CD4-positive, alpha-beta T cell (primary cell): Measurements from ENCODE around the gene WNT5B. TPM values are rescaled to one million over a fixed set of nuclear protein-coding genes. Genes with fewer than 3 reads are reported as not detected.

Source experiments
- ATAC-seq: fragments of 200-7000 bp; cut with Tn5 transposase; one replicate; pipeline ENCODE4 v1.10.0; 2022; ENCODE audit warnings: mild to moderate bottlenecking; ENCODE audit not compliant: poor library complexity
- CTCF ChIA-PET: fragments of 350-600 bp; sonication (Branson Sonifier 250); formaldehyde crosslinking; loops from one replicate; lab custom pipeline; 2021; ENCODE audit warnings: antibody characterized with exemption, inconsistent platforms; lab: Charles Lee
- POLR2A ChIA-PET: fragments of 350-600 bp; sonication (Branson Sonifier 250); formaldehyde crosslinking; loops from one replicate; lab custom pipeline; 2021; ENCODE audit warnings: antibody characterized with exemption, inconsistent platforms; lab: Charles Lee
- DNase-seq, 14 experiments: peaks; one replicate each; pipeline ENCODE4 v3.0.0-alpha.2; 2013 to 2020; ENCODE audit warnings: mixed read lengths in 2 of 14
- H3K27ac ChIP-seq, 2 donors: one replicate each; pipeline versions ENCODE4 v1.5.1 to v1.7.0; 2013; ENCODE audit warnings: low read length in 2 of 2, low read depth in 1 of 2, mild to moderate bottlenecking in 1 of 2
- H3K27me3 ChIP-seq, 2 experiments: 1 replicate in 1 of 2; 2 replicates in 1 of 2; pipeline versions ENCODE4 v1.6.1 to v1.7.0; 2013; ENCODE audit warnings: low read length in 2 of 2, control low read depth in 1 of 2, mild to moderate bottlenecking in 1 of 2, moderate library complexity in 1 of 2; ENCODE audit not compliant: insufficient read depth in 2 of 2, control insufficient read depth in 1 of 2
- H3K36me3 ChIP-seq: one replicate; pipeline ENCODE4 v1.6.1; 2013; ENCODE audit warnings: low read length, control low read depth; ENCODE audit not compliant: insufficient read depth
- H3K4me1 ChIP-seq: one replicate; pipeline ENCODE4 v1.6.1; 2013; ENCODE audit warnings: low read length, control low read depth; ENCODE audit not compliant: insufficient read depth
- H3K4me3 ChIP-seq: one replicate; pipeline ENCODE4 v1.5.1; 2013; ENCODE audit warnings: mild to moderate bottlenecking, low read length, moderate library complexity
- H3K9me3 ChIP-seq, 2 experiments: 1 replicate in 1 of 2; 2 replicates in 1 of 2; pipeline versions ENCODE4 v1.6.1 to v1.7.0; 2013; ENCODE audit warnings: low read length in 2 of 2, mild to moderate bottlenecking in 2 of 2, control low read depth in 1 of 2, moderate library complexity in 1 of 2; ENCODE audit not compliant: control insufficient read depth in 1 of 2, insufficient read depth in 1 of 2
- H3K27ac Mint-ChIP-seq: one replicate; pipeline ENCODE4 v1.8.0; 2020; ENCODE audit warnings: mixed read lengths
- H3K27me3 Mint-ChIP-seq: one replicate; pipeline ENCODE4 v1.8.0; 2021; ENCODE audit warnings: mixed read lengths
- H3K36me3 Mint-ChIP-seq: one replicate; pipeline ENCODE4 v1.8.0; 2021; ENCODE audit warnings: low read depth, mixed read lengths
- H3K4me1 Mint-ChIP-seq: one replicate; pipeline ENCODE4 v1.8.0; 2021; ENCODE audit warnings: low read depth, mixed read lengths
- H3K4me3 Mint-ChIP-seq: one replicate; pipeline ENCODE4 v1.8.0; 2020; ENCODE audit warnings: mild to moderate bottlenecking, mixed read lengths
- H3K9me3 Mint-ChIP-seq: one replicate; pipeline ENCODE4 v1.8.0; 2020; ENCODE audit warnings: mixed read lengths
- intact Hi-C, 2 experiments: fragments of 100-400 bp; cut with DNase I in 1 of 2; cut with micrococcal nuclease in 1 of 2; formaldehyde crosslinking; loops; one replicate each; pipeline versions ENCODE4 v1.15.1 to v1.9.0; 2023 to 2025; cut with DNase I, micrococcal nuclease
- total RNA-seq, 174 experiments: library from RNA in 2 of 174; stranded (reverse) in 2 of 174; gene quantifications; one replicate each; pipeline ENCODE4 v1.2.3 and lab custom pipeline; 2021 to 2026
- TF ChIP-seq, protein P1 (sequence below): fragments of 200-600 bp; IDR thresholded peaks from one replicate; pipeline ENCODE4 v1.8.0; 2022; ENCODE audit warnings: antibody characterized with exemption, mild to moderate bottlenecking

WNT5B gene
- total RNA-seq, 2 experiments from 2014 or later: not detected

DNA sequence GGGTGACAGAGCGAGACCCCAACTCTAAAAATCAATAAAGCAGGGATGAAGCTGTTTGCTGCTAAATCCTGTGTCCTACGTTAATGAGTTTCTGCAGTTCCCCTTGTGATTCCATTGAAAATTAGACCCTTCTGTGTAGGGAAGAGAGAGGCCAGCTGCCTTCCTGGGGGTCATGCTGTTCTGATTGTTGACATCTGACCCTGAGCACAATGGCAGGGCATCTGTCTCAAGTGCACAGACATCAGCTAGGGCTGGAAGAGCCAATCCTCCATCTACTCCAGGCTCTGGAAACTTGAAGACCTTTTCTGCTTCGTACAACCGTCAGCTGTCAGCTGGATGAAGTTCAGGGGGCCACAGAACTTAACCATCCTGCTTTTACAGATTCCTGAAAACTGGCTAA, 44.7 kb upstream of the WNT5B start:
- no peaks in the 10 kb centered on the region for H3K27me3 Mint-ChIP-seq
- ChIA-PET POLR2A (interaction anchor here (0.6 to 3.8 kb wide), 5 partner anchors 8 to 467 kb away, joined by 3 to 37 read pairs (median 5); no protein-coding TSS in a partner anchor), CTCF (interaction anchor here (0.9 to 3.3 kb wide), 9 partner anchors 14 to 1008 kb away, joined by 3 to 70 read pairs (median 5); no protein-coding TSS in a partner anchor)
- Histone ChIP-seq H3K4me3 (no peak overlapping the region), H3K27ac (no peak overlapping the region), H3K9me3 (no peaks in the 10 kb centered on the region), H3K36me3 (peaks cover 11% of the 10 kb centered on the region), H3K27me3 (no peaks in the 10 kb centered on the region), H3K4me1 (peaks cover 5% of the 10 kb centered on the region)
- intact Hi-C loops: no loop called here
- peaks cover 21% of the 10 kb centered on the region for H3K36me3 Mint-ChIP-seq
- H3K9me3 Mint-ChIP-seq: no peaks in the 10 kb centered on the region
- no peak overlapping the region for H3K27ac Mint-ChIP-seq
- H3K4me3 Mint-ChIP-seq: no peak overlapping the region
- TF ChIP-seq, protein P1, sequence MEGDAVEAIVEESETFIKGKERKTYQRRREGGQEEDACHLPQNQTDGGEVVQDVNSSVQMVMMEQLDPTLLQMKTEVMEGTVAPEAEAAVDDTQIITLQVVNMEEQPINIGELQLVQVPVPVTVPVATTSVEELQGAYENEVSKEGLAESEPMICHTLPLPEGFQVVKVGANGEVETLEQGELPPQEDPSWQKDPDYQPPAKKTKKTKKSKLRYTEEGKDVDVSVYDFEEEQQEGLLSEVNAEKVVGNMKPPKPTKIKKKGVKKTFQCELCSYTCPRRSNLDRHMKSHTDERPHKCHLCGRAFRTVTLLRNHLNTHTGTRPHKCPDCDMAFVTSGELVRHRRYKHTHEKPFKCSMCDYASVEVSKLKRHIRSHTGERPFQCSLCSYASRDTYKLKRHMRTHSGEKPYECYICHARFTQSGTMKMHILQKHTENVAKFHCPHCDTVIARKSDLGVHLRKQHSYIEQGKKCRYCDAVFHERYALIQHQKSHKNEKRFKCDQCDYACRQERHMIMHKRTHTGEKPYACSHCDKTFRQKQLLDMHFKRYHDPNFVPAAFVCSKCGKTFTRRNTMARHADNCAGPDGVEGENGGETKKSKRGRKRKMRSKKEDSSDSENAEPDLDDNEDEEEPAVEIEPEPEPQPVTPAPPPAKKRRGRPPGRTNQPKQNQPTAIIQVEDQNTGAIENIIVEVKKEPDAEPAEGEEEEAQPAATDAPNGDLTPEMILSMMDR: no peak
- DNase-seq: no peak
- peaks cover 34% of the 10 kb centered on the region for H3K4me1 Mint-ChIP-seq
- no peak for ATAC-seq

DNA sequence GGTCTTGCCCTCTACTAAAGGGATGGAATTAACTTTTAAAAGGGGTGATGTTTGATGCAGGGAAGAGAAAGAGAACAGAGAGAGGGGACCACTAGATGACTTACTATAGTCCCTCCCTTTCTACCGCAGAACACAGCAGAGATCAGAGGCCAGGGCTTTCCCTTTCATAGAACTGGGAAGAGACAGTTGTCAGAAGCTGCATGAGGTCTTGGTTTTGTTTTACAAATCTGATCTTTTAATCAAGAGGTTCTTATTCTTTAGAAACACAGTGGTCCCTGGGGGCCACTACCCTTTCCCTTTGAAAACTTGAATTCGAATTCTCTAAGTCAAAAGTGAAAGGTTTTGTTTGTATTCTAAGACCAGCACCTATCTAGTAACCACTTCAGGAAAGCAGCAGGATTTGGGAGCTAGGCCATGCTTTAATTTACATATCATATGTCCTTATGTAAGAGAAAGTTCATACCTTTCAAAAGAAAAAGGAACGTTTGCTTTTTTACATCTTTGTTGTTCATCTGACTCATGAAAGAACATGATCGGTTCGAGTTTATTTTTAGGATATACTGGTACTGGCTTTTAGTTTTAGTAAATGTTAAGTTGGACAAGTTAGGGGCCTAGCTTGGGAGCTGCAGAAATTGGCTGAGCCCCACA, 41.0 kb upstream of the WNT5B start:
- peak in 2 of 14 experiments; percentile 42 to 49 for DNase-seq
- H3K27ac Mint-ChIP-seq: peak overlapping the region; percentile 83
- H3K4me3 Mint-ChIP-seq: peak overlapping the region; percentile 71

DNA sequence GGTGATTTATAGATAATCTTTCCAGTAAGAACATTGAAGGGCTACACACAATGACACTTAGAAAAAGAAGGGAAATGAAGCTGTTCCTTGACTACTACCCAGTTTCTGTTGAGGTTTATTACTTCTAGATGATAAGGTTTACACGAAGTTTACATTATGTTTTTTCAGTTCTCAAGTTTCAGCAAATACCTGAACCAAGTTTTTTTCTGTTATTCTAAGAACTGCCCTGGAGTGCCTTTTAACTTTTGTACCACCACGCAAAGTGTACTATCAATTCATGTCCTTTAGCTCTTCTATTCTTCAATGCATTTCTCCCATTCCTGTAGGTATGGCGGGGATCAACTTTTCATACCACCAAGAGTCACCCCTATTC, 40.5 kb upstream of the WNT5B start:
- ChIA-PET POLR2A (interaction anchor here (1.0 to 3.0 kb wide), 3 partner anchors 14 to 471 kb away, joined by 3 to 24 read pairs (median 4); no protein-coding TSS in a partner anchor), CTCF (interaction anchor here (0.9 to 3.6 kb wide), 5 partner anchors 9 to 470 kb away, joined by 3 to 14 read pairs (median 6); no protein-coding TSS in a partner anchor)
- H3K9me3 ChIP-seq: no peaks in the 10 kb centered on the region
- H3K4me3 ChIP-seq: no peak overlapping the region
- Mint-ChIP-seq H3K4me3 (peak overlapping the region; percentile 71), H3K4me1 (peaks cover 64% of the 10 kb centered on the region), H3K36me3 (peaks cover 55% of the 10 kb centered on the region), H3K27me3 (no peaks in the 10 kb centered on the region), H3K9me3 (no peaks in the 10 kb centered on the region), H3K27ac (peak overlapping the region; percentile 83)
- no peaks in the 10 kb centered on the region for H3K27me3 ChIP-seq
- peaks cover 15% of the 10 kb centered on the region for H3K36me3 ChIP-seq
- ATAC-seq (no peak), DNase-seq (no peak)
- intact Hi-C loops: no loop called here
- H3K27ac ChIP-seq: no peak overlapping the region
- H3K4me1 ChIP-seq: peaks cover 30% of the 10 kb centered on the region
- TF ChIP-seq, protein P1: no peak

More for the DNA sequence above, 41.0 kb upstream of the WNT5B start:
- Histone ChIP-seq H3K4me3 (no peak overlapping the region), H3K36me3 (peaks cover 15% of the 10 kb centered on the region), H3K27ac (no peak overlapping the region), H3K27me3 (no peaks in the 10 kb centered on the region), H3K9me3 (no peaks in the 10 kb centered on the region), H3K4me1 (peaks cover 27% of the 10 kb centered on the region)
- CTCF ChIA-PET: interaction anchor here (0.9 to 3.6 kb wide), 5 partner anchors 10 to 470 kb away, joined by 3 to 14 read pairs (median 6); no protein-coding TSS in a partner anchor
- H3K9me3 Mint-ChIP-seq: no peaks in the 10 kb centered on the region
- peaks cover 66% of the 10 kb centered on the region for H3K4me1 Mint-ChIP-seq
- H3K36me3 Mint-ChIP-seq: peaks cover 51% of the 10 kb centered on the region
- ATAC-seq: peak; percentile 29
- TF ChIP-seq, protein P1: no peak
- intact Hi-C loops: no loop called here
- POLR2A ChIA-PET: interaction anchor here (0.8 to 3.0 kb wide), 4 partner anchors 14 to 470 kb away, joined by 3 to 24 read pairs (median 4); no protein-coding TSS in a partner anchor
- no peaks in the 10 kb centered on the region for H3K27me3 Mint-ChIP-seq
